SH-SY5Y (cell line): ENCODE data around the gene FGFRL1.

Experiments used
- GATA2 ChIP-seq: IDR thresholded peaks from 2 replicates; pipeline ENCODE4 v1.6.1; 2011; ENCODE audit warnings: mild to moderate bottlenecking, low read depth, low read length
- GATA3 ChIP-seq: IDR thresholded peaks from 2 replicates; pipeline ENCODE4 v1.6.1; 2011; ENCODE audit warnings: low read depth, mild to moderate bottlenecking, low read length, moderate library complexity

Gene FGFRL1

DNA sequence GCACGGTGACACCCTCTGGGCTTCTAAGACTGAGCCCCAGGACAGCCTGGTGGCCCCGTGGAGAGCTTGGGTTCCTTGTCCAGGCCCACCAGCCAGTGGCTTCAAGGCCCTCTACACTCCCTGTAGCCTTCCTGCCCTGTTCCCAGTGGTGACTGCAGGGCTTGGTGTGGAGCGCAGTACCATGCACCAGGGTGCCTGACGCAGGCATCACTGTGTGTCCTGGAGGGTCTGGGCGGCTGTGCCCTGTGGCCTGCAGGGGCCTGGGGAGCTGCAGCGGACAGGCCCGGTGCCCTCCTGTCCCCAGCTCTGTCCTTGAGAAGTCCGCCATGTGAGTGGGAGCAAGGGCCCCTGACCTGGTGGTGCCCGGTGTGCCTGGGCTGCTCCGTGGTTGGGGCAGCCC is 4.3 kb downstream of the FGFRL1 start:
- no peak for TF ChIP-seq GATA3
- no peak for TF ChIP-seq GATA2

GRCh38 chr4:1017211-1017610 is 5.8 kb downstream of the FGFRL1 start:
- no peak for TF ChIP-seq GATA3
- no peak for TF ChIP-seq GATA2

DNA sequence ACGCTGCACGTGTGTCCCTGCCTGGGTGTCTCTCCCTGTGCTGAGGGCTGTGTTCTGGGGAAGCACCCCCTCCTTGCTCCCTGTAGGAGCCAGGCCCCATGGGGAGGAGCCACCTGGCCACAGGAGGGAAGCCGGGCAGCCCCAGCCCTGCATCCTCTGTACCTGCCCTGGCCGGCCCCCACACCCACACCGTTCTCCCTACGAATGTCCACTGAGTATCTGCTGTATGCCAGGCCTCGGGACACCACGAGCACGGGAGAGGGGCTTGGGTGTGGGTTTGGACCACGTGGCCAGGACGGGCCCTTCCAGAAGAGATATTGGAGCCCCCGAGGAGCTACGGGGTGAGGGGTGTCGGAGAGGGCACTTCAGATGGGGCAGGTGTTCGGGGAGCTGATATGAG is 6.3 kb downstream of the FGFRL1 start:
- no peak for TF ChIP-seq GATA2
- no peak for TF ChIP-seq GATA3

GRCh38 chr4:1018147-1019020 is 7.0 kb downstream of the FGFRL1 start:
- no peak for TF ChIP-seq GATA3

DNA sequence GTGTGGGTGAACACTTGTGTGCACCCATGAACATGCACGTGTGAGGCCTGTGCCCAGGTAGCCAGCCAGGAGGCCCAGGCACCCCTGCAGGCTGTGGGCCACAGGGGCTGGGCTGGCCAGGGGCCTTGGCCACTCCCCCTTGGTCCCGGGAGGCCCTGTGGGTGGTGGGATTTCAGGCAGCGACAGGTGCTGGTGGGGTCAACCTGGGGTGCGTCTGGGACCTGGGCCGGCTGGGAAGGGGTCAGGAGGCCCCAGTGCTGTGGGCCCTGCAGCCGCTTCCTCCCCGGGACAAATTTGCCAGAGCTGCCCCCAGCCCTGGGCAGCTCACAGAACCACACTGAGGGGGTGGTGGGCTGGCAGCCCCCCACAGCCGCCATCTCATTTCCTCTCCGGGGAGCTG is 7.9 kb downstream of the FGFRL1 start:
- TF ChIP-seq GATA3, result no peak
- no peak for TF ChIP-seq GATA2

- TF ChIP-seq GATA3 (no peak), GATA2 (no peak)
These were observed 8.5 kb downstream of the FGFRL1 start for GRCh38 chr4:1019729-1020470.

GRCh38 chr4:1021386-1022050 is 10.1 kb downstream of the FGFRL1 start:
- TF ChIP-seq GATA2 (no peak), GATA3 (no peak)

GRCh38 chr4:1022051-1022738 is 10.8 kb downstream of the FGFRL1 start:
- TF ChIP-seq GATA2, result no peak
- no peak for TF ChIP-seq GATA3

DNA sequence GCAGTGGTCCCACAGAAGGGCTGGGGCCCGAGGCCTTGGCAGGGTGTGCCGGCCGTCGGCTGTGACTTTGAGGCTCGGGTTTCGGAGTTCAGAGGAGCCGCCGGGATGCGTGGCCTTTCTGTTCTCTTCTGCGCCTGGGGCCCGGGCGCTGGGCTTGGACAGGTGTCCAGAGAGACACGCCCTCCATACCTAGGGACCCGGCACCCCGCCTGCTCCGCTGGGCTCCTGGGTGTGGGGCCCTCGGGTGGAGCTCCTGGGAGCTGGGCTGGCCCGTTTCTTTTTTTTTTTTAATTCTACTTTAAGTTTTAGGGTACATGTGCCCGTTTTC is 11.3 kb downstream of the FGFRL1 start:
- TF ChIP-seq GATA2 (no peak), GATA3 (no peak)

- TF ChIP-seq GATA3 (no peak), GATA2 (no peak)
These were observed 11.7 kb downstream of the FGFRL1 start for GRCh38 chr4:1023075-1023640.

GRCh38 chr4:1023895-1024740 is 12.7 kb downstream of the FGFRL1 start:
- TF ChIP-seq GATA3 (no peak), GATA2 (no peak)

DNA sequence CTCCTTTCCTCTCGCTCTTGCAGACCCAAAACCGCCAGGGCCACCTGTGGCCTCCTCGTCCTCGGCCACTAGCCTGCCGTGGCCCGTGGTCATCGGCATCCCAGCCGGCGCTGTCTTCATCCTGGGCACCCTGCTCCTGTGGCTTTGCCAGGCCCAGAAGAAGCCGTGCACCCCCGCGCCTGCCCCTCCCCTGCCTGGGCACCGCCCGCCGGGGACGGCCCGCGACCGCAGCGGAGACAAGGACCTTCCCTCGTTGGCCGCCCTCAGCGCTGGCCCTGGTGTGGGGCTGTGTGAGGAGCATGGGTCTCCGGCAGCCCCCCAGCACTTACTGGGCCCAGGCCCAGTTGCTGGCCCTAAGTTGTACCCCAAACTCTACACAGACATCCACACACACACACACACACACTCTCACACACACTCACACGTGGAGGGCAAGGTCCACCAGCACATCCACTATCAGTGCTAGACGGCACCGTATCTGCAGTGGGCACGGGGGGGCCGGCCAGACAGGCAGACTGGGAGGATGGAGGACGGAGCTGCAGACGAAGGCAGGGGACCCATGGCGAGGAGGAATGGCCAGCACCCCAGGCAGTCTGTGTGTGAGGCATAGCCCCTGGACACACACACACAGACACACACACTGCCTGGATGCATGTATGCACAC is 13.6 kb downstream of the FGFRL1 start:
- TF ChIP-seq GATA3 (no peak), GATA2 (no peak)

DNA sequence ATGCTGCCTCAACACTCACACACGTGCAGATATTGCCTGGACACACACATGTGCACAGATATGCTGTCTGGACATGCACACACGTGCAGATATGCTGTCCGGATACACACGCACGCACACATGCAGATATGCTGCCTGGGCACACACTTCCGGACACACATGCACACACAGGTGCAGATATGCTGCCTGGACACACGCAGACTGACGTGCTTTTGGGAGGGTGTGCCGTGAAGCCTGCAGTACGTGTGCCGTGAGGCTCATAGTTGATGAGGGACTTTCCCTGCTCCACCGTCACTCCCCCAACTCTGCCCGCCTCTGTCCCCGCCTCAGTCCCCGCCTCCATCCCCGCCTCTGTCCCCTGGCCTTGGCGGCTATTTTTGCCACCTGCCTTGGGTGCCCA is 14.7 kb downstream of the FGFRL1 start:
- TF ChIP-seq GATA2, result no peak
- no peak for TF ChIP-seq GATA3
